IMR-90 (cell line): ENCODE results near the gene B3GALT6. TPM values are rescaled to one million over a fixed set of nuclear protein-coding genes. Genes with fewer than 3 reads are reported as not detected.
A peak's percentile ranks its signal among the peaks of the same experiment; 100 is the strongest.

Experiments used
- ATAC-seq: fragments of 200-7000 bp; cut with Tn5 transposase; 2 replicates; pipeline ENCODE4 v1.9.1; 2020; ENCODE audit warnings: low read depth, mild to moderate bottlenecking, moderate library complexity
- BruUV-seq: library from RNA; stranded (reverse); fragments of 400-500 nt; replicated peaks from 2 replicates; lab custom pipeline; 2021; lab: Mats Ljungman, UMichigan
- CTCF ChIA-PET: fragments of 300-600 bp; formaldehyde crosslinking; extraction: SDS; loops from one replicate; lab custom pipeline; 2021; ENCODE audit warnings: antibody characterized with exemption; lab: Yijun Ruan, JAX
- POLR2A ChIA-PET: fragments of 300-600 bp; sonication (Branson Sonifier 250); formaldehyde crosslinking; loops from one replicate; lab custom pipeline; 2022; ENCODE audit warnings: antibody characterized with exemption; ENCODE audit not compliant: unreplicated experiment; lab: Charles Lee
- DNase-seq: peaks from one replicate; pipeline ENCODE4 v3.0.0; 2013
- H2AFZ ChIP-seq: replicated peaks from 2 replicates; pipeline ENCODE3; 2013; ENCODE audit warnings: low read length, mild to moderate bottlenecking; ENCODE audit not compliant: poor library complexity
- H2AK5ac ChIP-seq: 2 replicates; pipeline ENCODE4 v1.6.1; 2013; ENCODE audit warnings: low read depth, low read length, inconsistent platforms
- H2AK9ac ChIP-seq: replicated peaks from 2 replicates; pipeline ENCODE3; 2013; ENCODE audit warnings: mild to moderate bottlenecking, low read depth, low read length, moderate library complexity; ENCODE audit not compliant: poor library complexity
- H2BK120ac ChIP-seq: 2 replicates; pipeline ENCODE4 v1.6.1; 2013; ENCODE audit warnings: low read depth, low read length, inconsistent platforms
- H2BK15ac ChIP-seq: 3 replicates; pipeline ENCODE4 v1.6.1; 2013; ENCODE audit warnings: low read depth, low read length, inconsistent platforms
- H2BK20ac ChIP-seq: 2 replicates; pipeline ENCODE4 v1.6.1; 2013; ENCODE audit warnings: low read depth, mild to moderate bottlenecking, inconsistent platforms, low read length, moderate library complexity
- H2BK5ac ChIP-seq: 2 replicates; pipeline ENCODE4 v1.6.1; 2013; ENCODE audit warnings: mild to moderate bottlenecking, low read depth, low read length, inconsistent platforms; ENCODE audit not compliant: poor library complexity, severe bottlenecking
- H3K14ac ChIP-seq: replicated peaks from 2 replicates; pipeline ENCODE4 v1.6.1; 2013; ENCODE audit warnings: low read depth, low read length, inconsistent platforms
- H3K18ac ChIP-seq: 2 replicates; pipeline ENCODE4 v1.6.1; 2013; ENCODE audit warnings: low read depth, low read length, control low read depth
- H3K23ac ChIP-seq: 2 replicates; pipeline ENCODE4 v1.6.1; 2013; ENCODE audit warnings: low read depth, low read length, inconsistent platforms
- H3K27ac ChIP-seq: 2 replicates; pipeline ENCODE4 v1.5.1; 2013; ENCODE audit warnings: mild to moderate bottlenecking, control low read depth, low read length; ENCODE audit not compliant: insufficient read depth
- H3K27me3 ChIP-seq: 2 replicates; pipeline ENCODE4 v1.6.1; 2013; ENCODE audit warnings: low read length; ENCODE audit not compliant: control insufficient read depth, insufficient read depth
- H3K36me3 ChIP-seq: 2 replicates; pipeline ENCODE4 v1.6.1; 2013; ENCODE audit warnings: low read length, mixed read lengths; ENCODE audit not compliant: control insufficient read depth, insufficient read depth
- H3K4ac ChIP-seq: 2 replicates; pipeline ENCODE4 v1.6.1; 2013; ENCODE audit warnings: low read depth, low read length, inconsistent platforms
- H3K4me1 ChIP-seq: 2 replicates; pipeline ENCODE4 v1.6.1; 2013; ENCODE audit warnings: low read length, mixed read lengths; ENCODE audit not compliant: control insufficient read depth, insufficient read depth
- H3K4me2 ChIP-seq: 2 replicates; pipeline ENCODE4 v1.6.1; 2013; ENCODE audit warnings: low read depth, mild to moderate bottlenecking, control low read depth, low read length, moderate library complexity
- H3K4me3 ChIP-seq: 2 replicates; pipeline ENCODE4 v1.5.1; 2013; ENCODE audit warnings: low read depth, mild to moderate bottlenecking, control low read depth, low read length, moderate library complexity; ENCODE audit not compliant: insufficient read depth
- H3K56ac ChIP-seq: 2 replicates; pipeline ENCODE4 v1.6.1; 2013; ENCODE audit warnings: low read length, inconsistent platforms; ENCODE audit not compliant: insufficient read depth; ENCODE audit errors: extremely low read depth
- H3K79me1 ChIP-seq, 2 experiments: 2 replicates each; pipeline ENCODE4 v1.6.1; 2013; ENCODE audit warnings: low read length in 2 of 2, inconsistent platforms in 1 of 2, low read depth in 1 of 2
- H3K9ac ChIP-seq: 2 replicates; pipeline ENCODE4 v1.6.1; 2013; ENCODE audit warnings: low read depth, low read length, control low read depth
- H3K9me1 ChIP-seq: 2 replicates; pipeline ENCODE4 v1.6.1; 2013; ENCODE audit warnings: low read length, inconsistent platforms; ENCODE audit not compliant: insufficient read depth
- H3K9me3 ChIP-seq: 2 replicates; pipeline ENCODE4 v1.6.1; 2013; ENCODE audit warnings: low read length; ENCODE audit not compliant: control insufficient read depth, insufficient read depth
- H4K20me1 ChIP-seq: 2 replicates; pipeline ENCODE4 v1.6.1; 2013; ENCODE audit warnings: low read length, inconsistent platforms; ENCODE audit not compliant: insufficient read depth
- H4K5ac ChIP-seq: 2 replicates; pipeline ENCODE4 v1.6.1; 2013; ENCODE audit warnings: mild to moderate bottlenecking, low read depth, low read length, control low read depth
- H4K8ac ChIP-seq, 2 experiments: 2 replicates each; pipeline ENCODE4 v1.6.1; 2013; ENCODE audit warnings: low read depth in 2 of 2, low read length in 2 of 2, control low read depth in 1 of 2, inconsistent platforms in 1 of 2
- H4K91ac ChIP-seq: 2 replicates; pipeline ENCODE4 v1.6.1; 2013; ENCODE audit warnings: low read depth, low read length, inconsistent platforms; ENCODE audit not compliant: insufficient read depth
- CTCF ChIP-seq: conservative IDR thresholded peaks from 2 replicates; pipeline ENCODE4 v1.5.1; 2012; ENCODE audit warnings: mild to moderate bottlenecking, low read depth, low read length, improper control_type of control experiment
- ELK1 ChIP-seq: fragments of 150-350 bp; IDR thresholded peaks from 2 replicates; pipeline ENCODE4 v1.6.1; 2016; ENCODE audit warnings: low read depth, mild to moderate bottlenecking, low read length, moderate library complexity, borderline replicate concordance
- FOS ChIP-seq: fragments of 150-350 bp; IDR thresholded peaks from 2 replicates; pipeline ENCODE4 v1.6.1; 2016; ENCODE audit warnings: low read depth, low read length
- MAFK ChIP-seq: IDR thresholded peaks from 2 replicates; pipeline ENCODE4 v1.6.1; 2012; ENCODE audit warnings: low read depth, low read length, improper control_type of control experiment
- MAZ ChIP-seq: IDR thresholded peaks from 2 replicates; pipeline ENCODE4 v1.6.1; 2012; ENCODE audit warnings: low read depth, mild to moderate bottlenecking, low read length, improper control_type of control experiment, moderate library complexity, borderline replicate concordance
- MXI1 ChIP-seq: IDR thresholded peaks from 2 replicates; pipeline ENCODE4 v1.6.1; 2012; ENCODE audit warnings: low read depth, mild to moderate bottlenecking, low read length, moderate library complexity, borderline replicate concordance
- NFE2L2 ChIP-seq: fragments of 150-350 bp; IDR thresholded peaks from 2 replicates; pipeline ENCODE4 v1.6.1; 2016; ENCODE audit warnings: low read depth, mild to moderate bottlenecking, low read length
- POLR2A ChIP-seq: IDR thresholded peaks from 2 replicates; pipeline ENCODE4 v1.6.1; 2012; ENCODE audit warnings: mild to moderate bottlenecking, low read depth, low read length
- RFX5 ChIP-seq: IDR thresholded peaks from 2 replicates; pipeline ENCODE4 v1.8.0; 2012; ENCODE audit warnings: low read depth, mild to moderate bottlenecking, low read length, moderate library complexity
- SMC3 ChIP-seq: fragments of 150-350 bp; IDR thresholded peaks from 2 replicates; pipeline ENCODE4 v1.6.1; 2016; ENCODE audit warnings: low read depth, mild to moderate bottlenecking, antibody characterized with exemption, low read length, moderate library complexity
- WGBS, 2 experiments: methylation state at CpG; one replicate each; pipeline versions ENCODE4 v1.1.5 to v1.1.7; 2013; ENCODE audit warnings: missing lambda C conversion rate in 2 of 2; ENCODE audit not compliant: insufficient read length in 1 of 2; ENCODE audit errors: extremely low coverage in 2 of 2; 5-methylcytosine and 5-hydroxymethylcytosine counted together
- dilution Hi-C: fragments of 300-500 bp; cut with HindIII; formaldehyde crosslinking; loops from one replicate; pipeline ENCODE4 v1.14.3; 2018; ENCODE audit warnings: low sequenced_read_pairs; ENCODE audit not compliant: unreplicated experiment
- in situ Hi-C: fragments of 300-500 bp; cut with MboI; formaldehyde crosslinking; loops from 3 replicates; pipeline ENCODE4 v1.14.3; 2019; ENCODE audit warnings: low sequenced_read_pairs, inconsistent platforms, mixed read lengths
- intact Hi-C: fragments of 100-400 bp; cut with micrococcal nuclease; formaldehyde crosslinking; loops from 2 replicates; pipeline ENCODE4 v1.10.0; 2022
- polyA plus RNA-seq, 3 experiments: library from polyadenylated mRNA; depleted of rRNA; stranded (reverse); fragments of >200 nt; gene quantifications; 2 replicates each; pipeline ENCODE4 v1.2.3, GENCODE V29; 2012; ENCODE audit warnings: low replicate concordance in 1 of 3
- total RNA-seq: library from RNA; depleted of rRNA; stranded (reverse); fragments of >200 nt; gene quantifications from 2 replicates; pipeline ENCODE4 v1.2.3, GENCODE V29; 2012

The B3GALT6 gene
- total and polyA plus RNA-seq, 2 of the 4 experiments (the other 2 are of a cell fraction) = 12.2 to 23.0 TPM

GRCh38 chr1:1243807-1244191 lies 11.8 kb downstream of the B3GALT6 start:
- BruUV-seq = no TSS peak
- WGBS, 2 experiments = 64% methylated on average over 5 of the region's 23 CpGs; no CpG with 5 or more reads in 1 of the 2 experiments
- Histone ChIP-seq H3K4me2 (no peak overlapping the region), H4K8ac (no peak overlapping the region), H2AK9ac (peak overlapping the region; percentile 50), H3K4me3 (no peak overlapping the region), H4K20me1 (no peaks in the 10 kb centered on the region), H3K9me1 (no peaks in the 10 kb centered on the region), H3K56ac (no peak overlapping the region), H2BK5ac (no peak overlapping the region), H2BK15ac (no peak overlapping the region), H3K4ac (no peak overlapping the region), H3K9me3 (no peaks in the 10 kb centered on the region), H2BK120ac (no peak overlapping the region), H2AFZ (no peak overlapping the region), H3K79me1 (no peaks in the 10 kb centered on the region), H2BK20ac (no peak overlapping the region), H3K4me1 (peaks cover 8% of the 10 kb centered on the region), H3K36me3 (peaks cover 2% of the 10 kb centered on the region; the same call in 1 of the 2 replicates), H3K14ac (no peak overlapping the region), H3K27me3 (no peaks in the 10 kb centered on the region), H4K5ac (no peak overlapping the region), H3K27ac (no peak overlapping the region), H3K9ac (no peak overlapping the region), H3K23ac (no peak overlapping the region), H4K91ac (no peak overlapping the region), H2AK5ac (no peak overlapping the region), H3K18ac (no peak overlapping the region)
- DNase-seq (no peak), ATAC-seq (no peak)
- dilution Hi-C loops = no loop called here
- ChIA-PET POLR2A (no interaction called here), CTCF (no interaction called here)
- in situ Hi-C loops = no loop called here
- intact Hi-C loops = no loop called here
- TF ChIP-seq RFX5 (no peak), MAZ (no peak), ELK1 (no peak), NFE2L2 (no peak), SMC3 (no peak), MXI1 (no peak), POLR2A (no peak), FOS (no peak), CTCF (no peak), MAFK (no peak)
